WTC11 (cell line): ENCODE measurements around the gene SERPINA6.

Source experiments
- CBFB ChIP-seq: sonication (generic); formaldehyde crosslinking; IDR thresholded peaks from 2 replicates; pipeline ENCODE4 v1.8.1; 2022; ENCODE audit warnings: mild to moderate bottlenecking, low read depth, missing genetic modification reagents
- CREB1 ChIP-seq: sonication (generic); formaldehyde crosslinking; IDR thresholded peaks from 2 replicates; pipeline ENCODE4 v1.8.0; 2023; ENCODE audit warnings: mild to moderate bottlenecking, missing genetic modification reagents
- CTCF ChIP-seq: fragments of 200-600 bp; IDR thresholded peaks from 2 replicates; pipeline ENCODE4 v1.8.0; 2022; ENCODE audit warnings: antibody characterized with exemption
- ESRRA ChIP-seq: sonication (generic); formaldehyde crosslinking; IDR thresholded peaks from 2 replicates; pipeline ENCODE4 v1.8.1; 2022; ENCODE audit warnings: mild to moderate bottlenecking, missing genetic modification reagents, borderline replicate concordance
- FOXJ3 ChIP-seq: sonication (generic); formaldehyde crosslinking; IDR thresholded peaks from 2 replicates; pipeline ENCODE4 v1.9.0; 2021; ENCODE audit warnings: missing genetic modification reagents, mild to moderate bottlenecking, borderline replicate concordance
- GABPB1 ChIP-seq: sonication (generic); formaldehyde crosslinking; IDR thresholded peaks from 2 replicates; pipeline ENCODE4 v1.8.1; 2023; ENCODE audit warnings: mild to moderate bottlenecking, missing genetic modification reagents
- MAX ChIP-seq: sonication (generic); formaldehyde crosslinking; IDR thresholded peaks from 2 replicates; pipeline ENCODE4 v1.8.0; 2022; ENCODE audit warnings: mild to moderate bottlenecking, missing genetic modification reagents
- TCF7 ChIP-seq: sonication (generic); formaldehyde crosslinking; IDR thresholded peaks from 2 replicates; pipeline ENCODE4 v1.8.0; 2022; ENCODE audit warnings: mild to moderate bottlenecking, low read depth, missing genetic modification reagents, moderate library complexity
- TP53 ChIP-seq: sonication (generic); formaldehyde crosslinking; IDR thresholded peaks from 2 replicates; pipeline ENCODE4 v1.8.1; 2023; ENCODE audit warnings: mild to moderate bottlenecking, missing genetic modification reagents
- ZBTB43 ChIP-seq: sonication (generic); formaldehyde crosslinking; IDR thresholded peaks from 2 replicates; pipeline ENCODE4 v1.8.1; 2023; ENCODE audit warnings: mild to moderate bottlenecking, missing genetic modification reagents
- ZNF317 ChIP-seq: sonication (generic); formaldehyde crosslinking; IDR thresholded peaks from 2 replicates; pipeline ENCODE4 v1.8.1; 2023; ENCODE audit warnings: low read depth, mild to moderate bottlenecking, moderate library complexity, missing genetic modification reagents, borderline replicate concordance

GRCh38 chr14:94368243-94368590 is 45.1 kb upstream of the SERPINA6 start:
- TF ChIP-seq TP53 (CRISPR knock-in tag): no peak
- no peak for TF ChIP-seq CTCF
- no peak for TF ChIP-seq ZBTB43 (CRISPR knock-in tag)
- TF ChIP-seq ZNF317 (CRISPR knock-in tag): no peak
- no peak for TF ChIP-seq MAX (CRISPR knock-in tag)
- no peak for TF ChIP-seq ESRRA (CRISPR knock-in tag)
- no peak for TF ChIP-seq GABPB1 (CRISPR knock-in tag)
- TF ChIP-seq FOXJ3 (CRISPR knock-in tag): no peak
- TF ChIP-seq CBFB: no peak
- no peak for TF ChIP-seq TCF7
- TF ChIP-seq CREB1: no peak
